GOT3 (cell line): Measurements from ENCODE around the gene ERGIC1.

Experiments
- DNase-seq: peaks from one replicate; lab custom pipeline; 2025; ENCODE audit warnings: mixed read lengths; lab: John Stamatoyannopoulos, UW

ERGIC1 gene

GRCh38 chr5:172902497-172903472 lies 68.7 kb downstream of the ERGIC1 start:
- DNase-seq: no peak

GRCh38 chr5:172903790-172904189 lies 69.7 kb downstream of the ERGIC1 start:
- DNase-seq: no peak

GRCh38 chr5:172904312-172904642 lies 70.2 kb downstream of the ERGIC1 start:
- no peak for DNase-seq

- DNase-seq: no peak
These were observed 70.7 kb downstream of the ERGIC1 start for GRCh38 chr5:172904643-172905345.

GRCh38 chr5:172905346-172906140 lies 71.5 kb downstream of the ERGIC1 start:
- DNase-seq: no peak

GRCh38 chr5:172906436-172906835 lies 72.4 kb downstream of the ERGIC1 start:
- DNase-seq: no peak

GRCh38 chr5:172906888-172907287 lies 72.8 kb downstream of the ERGIC1 start:
- no peak for DNase-seq

GRCh38 chr5:172907657-172908056 lies 73.6 kb downstream of the ERGIC1 start:
- no peak for DNase-seq

- no peak for DNase-seq
These were observed 74.6 kb downstream of the ERGIC1 start for GRCh38 chr5:172908662-172909061.

GRCh38 chr5:172909931-172910502 lies 76.0 kb downstream of the ERGIC1 start:
- DNase-seq: no peak

GRCh38 chr5:172910828-172911627 lies 77.0 kb downstream of the ERGIC1 start:
- DNase-seq: no peak

GRCh38 chr5:172911628-172911880 lies 77.5 kb downstream of the ERGIC1 start:
- no peak for DNase-seq

- no peak for DNase-seq
These were observed 77.9 kb downstream of the ERGIC1 start for GRCh38 chr5:172911976-172912375.

GRCh38 chr5:172913117-172913850 lies 79.2 kb downstream of the ERGIC1 start:
- DNase-seq: no peak

- no peak for DNase-seq
These were observed 81.5 kb downstream of the ERGIC1 start for GRCh38 chr5:172915514-172915913.

- DNase-seq: no peak
These were observed 84.6 kb downstream of the ERGIC1 start for GRCh38 chr5:172918421-172919371.

- DNase-seq: no peak
These were observed 85.7 kb downstream of the ERGIC1 start for GRCh38 chr5:172919525-172920446.

GRCh38 chr5:172920447-172920849 lies 86.4 kb downstream of the ERGIC1 start:
- DNase-seq: no peak
